ENCODE data around the gene MAPRE3. TPM values are rescaled to one million over a fixed set of nuclear protein-coding genes. Genes with fewer than 3 reads are reported as not detected.

The MAPRE3 gene
- total RNA-seq, 2 experiments from 2014 or later: 1.6 to 1.7 TPM

DNA sequence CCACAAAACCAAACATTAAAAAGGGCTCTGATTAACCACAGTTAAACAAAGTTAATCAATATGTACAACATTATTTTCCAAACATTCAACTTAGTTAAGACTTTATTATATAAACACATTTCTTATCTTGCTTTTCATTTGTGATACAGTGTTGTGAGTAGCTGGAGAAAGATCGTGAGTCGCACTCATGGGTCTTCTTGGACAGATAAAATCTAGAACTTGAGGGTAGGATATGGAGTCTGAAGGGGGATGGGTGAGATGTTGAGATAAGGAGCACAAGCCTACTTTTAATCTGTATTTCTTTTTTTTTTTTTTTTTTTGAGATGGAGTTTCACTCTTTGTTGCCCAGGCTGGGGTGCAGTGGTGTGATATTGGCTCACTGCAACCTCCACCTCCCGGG, 39.7 kb downstream of the MAPRE3 start:
- Mint-ChIP-seq H3K27me3 (peaks cover 1% of the 10 kb centered on the region), H3K27ac (no peak overlapping the region), H3K4me1 (ENCODE audit: low read depth) (peaks cover 2% of the 10 kb centered on the region), H3K4me3 (no peak overlapping the region), H3K36me3 (ENCODE audit: low read depth) (no peaks in the 10 kb centered on the region), H3K9me3 (no peaks in the 10 kb centered on the region)
- POLR2A ChIA-PET: interaction anchor here (1.1 kb wide), 1 partner anchor 12 kb away, joined by 3 read pairs; no protein-coding TSS in a partner anchor
- no peak for DNase-seq
- intact Hi-C loops (cut with micrococcal nuclease): loop anchor here (10.0 kb wide), 1 partner anchor 165 kb away; the partner anchor contains the start of gene DPYSL5
- no peak for ATAC-seq
- CTCF ChIA-PET: interaction anchor here (2.2 to 3.9 kb wide), 2 partner anchors 49 to 164 kb away, joined by 8 to 13 read pairs; no protein-coding TSS in a partner anchor
- TF ChIP-seq, protein P1, sequence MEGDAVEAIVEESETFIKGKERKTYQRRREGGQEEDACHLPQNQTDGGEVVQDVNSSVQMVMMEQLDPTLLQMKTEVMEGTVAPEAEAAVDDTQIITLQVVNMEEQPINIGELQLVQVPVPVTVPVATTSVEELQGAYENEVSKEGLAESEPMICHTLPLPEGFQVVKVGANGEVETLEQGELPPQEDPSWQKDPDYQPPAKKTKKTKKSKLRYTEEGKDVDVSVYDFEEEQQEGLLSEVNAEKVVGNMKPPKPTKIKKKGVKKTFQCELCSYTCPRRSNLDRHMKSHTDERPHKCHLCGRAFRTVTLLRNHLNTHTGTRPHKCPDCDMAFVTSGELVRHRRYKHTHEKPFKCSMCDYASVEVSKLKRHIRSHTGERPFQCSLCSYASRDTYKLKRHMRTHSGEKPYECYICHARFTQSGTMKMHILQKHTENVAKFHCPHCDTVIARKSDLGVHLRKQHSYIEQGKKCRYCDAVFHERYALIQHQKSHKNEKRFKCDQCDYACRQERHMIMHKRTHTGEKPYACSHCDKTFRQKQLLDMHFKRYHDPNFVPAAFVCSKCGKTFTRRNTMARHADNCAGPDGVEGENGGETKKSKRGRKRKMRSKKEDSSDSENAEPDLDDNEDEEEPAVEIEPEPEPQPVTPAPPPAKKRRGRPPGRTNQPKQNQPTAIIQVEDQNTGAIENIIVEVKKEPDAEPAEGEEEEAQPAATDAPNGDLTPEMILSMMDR (IDR thresholded peaks at IDR 0.05): no peak

DNA sequence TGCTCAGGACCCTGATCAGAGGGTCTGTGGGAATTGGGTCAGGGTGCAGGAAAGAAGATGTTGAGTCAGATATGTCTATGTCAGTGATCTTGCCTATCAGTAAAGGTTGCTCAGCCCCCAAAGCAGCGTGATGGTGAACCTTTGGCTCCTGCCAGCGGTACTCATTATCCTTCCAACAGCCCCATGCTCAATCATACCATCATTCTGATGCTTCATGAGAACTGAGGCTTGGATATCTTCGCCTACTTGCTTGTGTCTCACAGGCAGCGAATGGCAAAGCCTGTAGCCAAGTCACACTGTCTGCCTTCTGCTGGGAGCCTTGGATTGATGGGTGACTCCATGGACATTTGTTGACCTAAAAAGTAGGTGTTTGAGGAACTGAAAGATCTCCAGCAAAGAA, 43.3 kb downstream of the MAPRE3 start:
- DNase-seq: no peak
- Mint-ChIP-seq H3K4me1 (ENCODE audit: low read depth) (peaks cover 4% of the 10 kb centered on the region), H3K36me3 (ENCODE audit: low read depth) (no peaks in the 10 kb centered on the region), H3K9me3 (no peaks in the 10 kb centered on the region), H3K4me3 (no peak overlapping the region), H3K27ac (no peak overlapping the region), H3K27me3 (peaks cover 1% of the 10 kb centered on the region)
- intact Hi-C loops (cut with micrococcal nuclease): loop anchor here (10.0 kb wide), 1 partner anchor 169 kb away; the partner anchor contains the start of gene DPYSL5
- POLR2A ChIA-PET: interaction anchor here (1.4 kb wide), 1 partner anchor 10 kb away, joined by 4 read pairs; no protein-coding TSS in a partner anchor
- TF ChIP-seq, protein P1 (IDR thresholded peaks at IDR 0.05): no peak
- CTCF ChIA-PET: interaction anchor here (6.9 kb wide), 1 partner anchor 52 kb away, joined by 183 read pairs; no protein-coding TSS in a partner anchor
- no peak for ATAC-seq

- Mint-ChIP-seq H3K4me1 (ENCODE audit: low read depth) (peaks cover 4% of the 10 kb centered on the region), H3K27ac (no peak overlapping the region), H3K9me3 (no peaks in the 10 kb centered on the region), H3K36me3 (ENCODE audit: low read depth) (no peaks in the 10 kb centered on the region), H3K27me3 (peaks cover 1% of the 10 kb centered on the region), H3K4me3 (no peak overlapping the region)
- POLR2A ChIA-PET: interaction anchor here (1.1 kb wide), 1 partner anchor 53 kb away, joined by 3 read pairs; no protein-coding TSS in a partner anchor
- DNase-seq: no peak
- TF ChIP-seq, protein P1 (IDR thresholded peaks at IDR 0.05): no peak
- CTCF ChIA-PET: interaction anchor here (3.5 to 6.9 kb wide), 2 partner anchors 20 to 53 kb away, joined by 21 to 183 read pairs; no protein-coding TSS in a partner anchor
- no peak for ATAC-seq
- intact Hi-C loops (cut with micrococcal nuclease): loop anchor here (5.0 to 10.0 kb wide), 2 partner anchors 33 to 170 kb away; partner anchors contain the start of gene DPYSL5
Observed at GRCh38 chr2:27014771-27015433, 44.5 kb downstream of the MAPRE3 start.

DNA sequence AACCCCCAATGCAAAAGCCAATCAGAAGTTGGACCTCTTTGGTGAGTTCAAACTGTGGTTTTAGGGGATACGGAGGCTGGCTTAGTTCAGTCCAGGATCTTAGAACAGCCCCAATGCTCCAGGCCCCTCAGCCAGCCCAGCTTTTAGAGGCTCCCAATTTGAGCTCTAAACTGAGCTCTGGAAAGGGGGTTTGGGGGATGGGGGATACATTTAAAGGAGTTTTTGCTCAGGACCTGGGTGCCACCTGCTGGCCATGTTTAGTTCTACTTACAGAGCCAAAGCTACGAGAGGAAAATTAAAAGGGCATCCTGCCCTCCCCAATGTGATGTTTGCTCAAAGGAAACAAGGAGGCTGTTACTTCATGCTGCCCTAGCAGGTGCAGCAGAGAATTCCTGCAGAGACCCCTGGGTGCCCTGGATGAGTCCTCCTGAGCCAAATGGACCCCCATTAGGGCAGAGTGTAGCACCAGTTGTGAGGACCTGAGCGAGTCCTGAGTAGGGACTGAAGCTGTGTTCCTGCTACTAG, 46.4 kb downstream of the MAPRE3 start:
- peaks cover 2% of the 10 kb centered on the region for H3K4me1 Mint-ChIP-seq (ENCODE audit: low read depth)
- intact Hi-C loops (cut with micrococcal nuclease): loop anchor here (2.0 to 10.0 kb wide), 3 partner anchors 35 to 172 kb away; partner anchors contain the start of gene DPYSL5
- no peak overlapping the region for H3K4me3 Mint-ChIP-seq
- ChIA-PET POLR2A (interaction anchor here (1.0 kb wide), 1 partner anchor 55 kb away, joined by 5 read pairs; no protein-coding TSS in a partner anchor), CTCF (interaction anchor here (0.7 to 6.9 kb wide), 36 partner anchors 9 to 574 kb away, joined by 3 to 183 read pairs (median 5); partner anchors contain the start of genes AGBL5, DPYSL5 and MAPRE3)
- ATAC-seq: peak; percentile 77
- TF ChIP-seq, protein P1 (IDR thresholded peaks at IDR 0.05): peak; percentile 63
- no peak overlapping the region for H3K27ac Mint-ChIP-seq
- no peaks in the 10 kb centered on the region for H3K27me3 Mint-ChIP-seq
- peak; percentile 75 for DNase-seq
- no peaks in the 10 kb centered on the region for H3K9me3 Mint-ChIP-seq
- H3K36me3 Mint-ChIP-seq (ENCODE audit: low read depth): no peaks in the 10 kb centered on the region

All from activated CD8-positive, alpha-beta T cell treated with anti-CD3 and anti-CD28 coated beads for 36 hours (primary cell).